Esophagus (tissue), 2 donors: ENCODE measurements around the gene LAMC3. TPM values are rescaled to one million over a fixed set of nuclear protein-coding genes. Genes with fewer than 3 reads are reported as not detected.

ENCODE experiments used
- H3K27ac ChIP-seq, 2 donors: one replicate each; pipeline ENCODE4 v1.5.1; 2013; ENCODE audit warnings: low read depth in 2 of 2, mild to moderate bottlenecking in 2 of 2, inconsistent platforms in 1 of 2, low read length in 1 of 2, moderate library complexity in 1 of 2
- H3K27me3 ChIP-seq, 2 donors: one replicate each; pipeline ENCODE4 v1.6.1; 2013; ENCODE audit warnings: low read length in 2 of 2, control low read depth in 1 of 2, mild to moderate bottlenecking in 1 of 2; ENCODE audit not compliant: insufficient read depth in 2 of 2, control insufficient read depth in 1 of 2
- H3K36me3 ChIP-seq, 2 donors: one replicate each; pipeline ENCODE4 v1.6.1; 2013; ENCODE audit warnings: low read length in 1 of 2; ENCODE audit not compliant: control insufficient read depth in 2 of 2, insufficient read depth in 2 of 2
- H3K4me1 ChIP-seq, 2 donors: one replicate each; pipeline ENCODE4 v1.6.1; 2013; ENCODE audit warnings: low read length in 1 of 2; ENCODE audit not compliant: control insufficient read depth in 2 of 2, insufficient read depth in 2 of 2
- H3K4me3 ChIP-seq, 2 donors: one replicate each; pipeline ENCODE4 v1.5.1; 2013; ENCODE audit warnings: low read length in 2 of 2, mild to moderate bottlenecking in 2 of 2, low read depth in 1 of 2, moderate library complexity in 1 of 2
- H3K9me3 ChIP-seq, 2 donors: one replicate each; pipeline ENCODE4 v1.6.1; 2013; ENCODE audit warnings: mild to moderate bottlenecking in 2 of 2, low read depth in 1 of 2, low read length in 1 of 2, moderate library complexity in 1 of 2; ENCODE audit not compliant: control insufficient read depth in 2 of 2, insufficient read depth in 1 of 2
- WGBS, 2 donors: extraction: QIAGEN DNeasy Blood & Tissue Kit; methylation state at CpG; one replicate each; pipeline ENCODE4 v1.1.7; 2013; 5-methylcytosine and 5-hydroxymethylcytosine counted together
- polyA plus RNA-seq, 2 donors: library from polyadenylated mRNA; stranded (reverse); fragments of 200-250 nt; gene quantifications; one replicate each; pipeline ENCODE4 v1.2.3, GENCODE V29; 2013
- donor health status: healthy with polysubstance abuse.
- donor health status: Bipolar disorder and iron deficiency.

LAMC3 gene
- polyA plus RNA-seq, 2 donors: 1.1 to 1.2 TPM

DNA sequence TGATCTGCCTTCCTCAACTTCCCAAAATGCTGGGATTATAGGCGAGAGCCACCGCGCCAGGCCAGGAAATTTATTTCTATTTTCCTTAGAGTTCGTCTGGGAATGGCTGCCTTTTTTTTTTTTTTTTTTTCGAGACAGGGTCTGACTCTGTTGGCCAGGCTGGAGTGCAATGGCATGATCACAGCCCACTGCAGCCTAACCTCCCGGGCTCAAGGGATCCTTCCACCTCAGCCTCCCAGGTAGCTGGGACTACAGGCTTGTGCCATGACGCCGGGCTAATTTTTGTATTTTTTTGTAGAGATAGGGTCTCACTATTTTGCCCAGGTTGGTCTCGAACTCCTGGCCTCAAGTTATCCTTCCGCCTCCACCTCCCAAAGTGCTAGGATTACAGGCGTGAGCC lies 888 bp upstream of the LAMC3 start:
- H3K27me3 ChIP-seq: peaks cover 0 to 10% of the 10 kb centered on the region in 2 donors

DNA sequence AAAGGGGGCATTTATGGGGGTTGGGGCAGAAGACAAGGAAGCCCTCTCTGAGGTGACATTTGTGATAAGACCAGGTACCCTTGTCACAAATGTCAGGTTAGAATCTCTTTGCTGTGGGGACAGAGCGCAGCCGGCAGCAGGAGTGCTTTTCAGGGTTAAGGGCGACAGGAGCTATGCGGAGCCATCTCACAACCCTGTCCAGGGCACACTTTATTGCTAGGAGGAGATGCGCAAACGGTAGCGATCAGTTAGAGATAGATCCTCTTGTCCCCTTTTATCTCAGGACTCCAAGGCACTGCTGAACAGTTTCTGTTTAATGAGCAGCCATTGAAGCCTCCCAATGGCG lies 438 bp upstream of the LAMC3 start:
- no peaks in the 10 kb centered on the region for H3K9me3 ChIP-seq
- peak overlapping the region in 1 of 2 donors; percentile 29 for H3K4me3 ChIP-seq
- H3K36me3 ChIP-seq: no peaks in the 10 kb centered on the region
- peaks cover 0 to 10% of the 10 kb centered on the region in 2 donors for H3K27me3 ChIP-seq
- no peak overlapping the region for H3K27ac ChIP-seq
- WGBS, 2 donors: 33 to 40% methylated on average over 8 of the region's 8 CpGs
- H3K4me1 ChIP-seq: peaks cover 0 to 6% of the 10 kb centered on the region in 2 donors

More for the DNA sequence above, 888 bp upstream of the LAMC3 start:
- H3K4me1 ChIP-seq: peaks cover 0 to 6% of the 10 kb centered on the region in 2 donors
- H3K4me3 ChIP-seq: no peak overlapping the region
- WGBS, 2 donors: 87 to 91% methylated on average over 11 of the region's 11 CpGs
- no peaks in the 10 kb centered on the region for H3K36me3 ChIP-seq
- H3K9me3 ChIP-seq: no peaks in the 10 kb centered on the region
- no peak overlapping the region for H3K27ac ChIP-seq

DNA sequence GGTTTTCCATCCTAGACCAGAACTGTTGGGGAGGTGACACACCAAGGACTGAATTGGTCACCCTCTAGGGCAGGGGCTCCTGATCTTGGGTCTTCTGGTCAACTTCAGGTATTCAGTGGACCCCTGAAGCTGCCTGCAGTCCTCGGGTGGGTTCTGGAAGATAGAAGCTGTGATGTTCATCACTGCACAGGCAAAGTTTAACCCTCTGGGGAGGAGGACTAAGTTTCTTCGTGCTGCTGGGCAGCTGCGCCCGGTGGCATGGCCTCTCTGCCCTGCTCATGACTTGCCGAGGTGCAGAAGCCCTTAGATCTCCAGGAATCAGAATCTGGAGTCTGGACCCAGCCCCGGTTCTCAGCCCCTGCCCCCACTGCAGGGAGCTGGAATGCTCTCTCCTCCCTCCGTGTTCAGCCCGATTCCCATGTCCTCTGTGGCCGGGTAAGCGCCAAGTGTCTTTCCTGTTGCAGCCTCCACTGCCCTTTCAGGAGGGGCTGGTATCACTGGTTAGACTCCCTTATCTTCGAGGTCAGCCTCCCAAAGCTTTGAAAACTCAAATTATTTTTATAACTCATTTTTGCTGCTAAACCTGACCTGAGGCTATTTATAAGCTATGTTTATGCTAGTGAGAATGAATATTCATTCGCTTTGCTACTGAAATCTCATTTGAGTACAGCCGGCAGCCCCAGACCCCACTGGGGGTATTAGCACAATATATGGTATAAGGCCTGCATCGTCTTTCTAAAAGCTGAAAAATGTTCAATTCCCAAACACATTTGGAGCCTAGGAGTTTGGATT lies 1.7 kb downstream of the LAMC3 start:
- no peaks in the 10 kb centered on the region for H3K9me3 ChIP-seq
- no peaks in the 10 kb centered on the region for H3K36me3 ChIP-seq
- H3K4me3 ChIP-seq: no peak overlapping the region
- peaks cover 0 to 10% of the 10 kb centered on the region in 2 donors for H3K27me3 ChIP-seq
- WGBS, 2 donors: 60 to 66% methylated on average over 14 of the region's 14 CpGs
- H3K27ac ChIP-seq: no peak overlapping the region
- H3K4me1 ChIP-seq: peaks cover 0 to 6% of the 10 kb centered on the region in 2 donors

DNA sequence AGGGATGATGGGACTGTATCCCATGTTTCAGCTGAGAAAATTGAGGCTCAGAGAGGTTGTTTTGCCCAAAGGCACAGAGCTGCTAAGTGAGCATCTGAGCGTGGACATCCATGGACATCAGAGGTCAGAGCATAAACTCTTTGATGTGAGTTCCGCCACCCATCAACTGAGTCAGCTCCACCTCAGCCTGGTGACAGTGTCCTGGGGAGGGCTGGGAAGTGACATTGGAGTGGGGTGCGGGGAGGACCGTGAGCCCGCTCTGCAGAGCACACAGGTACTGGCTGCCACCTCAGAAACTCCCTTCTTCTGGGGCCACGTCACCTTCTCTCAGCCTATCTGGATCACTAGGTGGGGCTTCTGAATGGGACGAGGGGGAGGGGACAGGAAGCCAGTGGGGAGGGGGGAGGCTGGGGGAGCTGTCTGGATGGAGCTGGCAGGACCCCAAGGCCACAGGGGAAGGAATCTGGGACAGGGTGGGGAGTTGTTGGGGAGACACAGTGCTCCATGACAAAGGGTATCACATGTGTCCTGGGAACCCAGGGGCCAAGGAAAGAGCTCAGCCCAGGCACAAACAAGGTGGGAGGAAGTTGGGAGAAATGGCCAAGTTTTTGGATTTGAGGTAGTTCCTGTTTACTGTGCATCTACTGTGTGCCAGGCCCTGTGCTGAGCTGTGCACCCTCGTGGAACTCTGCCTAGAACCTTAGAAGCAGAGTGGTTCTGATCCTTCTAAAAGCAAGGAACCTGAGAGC lies 2.5 kb downstream of the LAMC3 start:
- Histone ChIP-seq H3K4me3 (no peak overlapping the region), H3K36me3 (no peaks in the 10 kb centered on the region), H3K27ac (no peak overlapping the region), H3K9me3 (no peaks in the 10 kb centered on the region), H3K4me1 (peaks cover 0 to 6% of the 10 kb centered on the region in 2 donors), H3K27me3 (peaks cover 0 to 10% of the 10 kb centered on the region in 2 donors)
- WGBS, 2 donors: 65 to 67% methylated on average over 8 of the region's 8 CpGs

DNA sequence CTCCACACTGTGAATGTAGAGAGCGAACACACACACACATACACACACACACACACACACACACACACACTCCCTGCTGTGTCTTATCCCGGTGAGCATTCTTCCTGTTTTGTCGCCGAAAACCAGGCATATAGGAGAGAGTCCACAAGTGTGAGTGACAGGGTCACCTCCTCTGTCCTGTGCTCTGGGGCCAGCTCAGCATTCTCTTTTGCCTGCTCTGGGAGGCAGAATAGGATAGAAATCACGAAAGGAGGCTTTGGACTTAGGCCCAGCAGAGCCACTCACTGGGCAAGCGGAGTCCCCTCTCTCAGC lies 3.0 kb downstream of the LAMC3 start:
- H3K27ac ChIP-seq: no peak overlapping the region
- no peaks in the 10 kb centered on the region for H3K36me3 ChIP-seq
- H3K4me1 ChIP-seq: peaks cover 0 to 6% of the 10 kb centered on the region in 2 donors
- H3K9me3 ChIP-seq: no peaks in the 10 kb centered on the region
- no peak overlapping the region for H3K4me3 ChIP-seq
- WGBS, 2 donors: 51 to 54% methylated on average over 6 of the region's 6 CpGs
- H3K27me3 ChIP-seq: peaks cover 0 to 10% of the 10 kb centered on the region in 2 donors

DNA sequence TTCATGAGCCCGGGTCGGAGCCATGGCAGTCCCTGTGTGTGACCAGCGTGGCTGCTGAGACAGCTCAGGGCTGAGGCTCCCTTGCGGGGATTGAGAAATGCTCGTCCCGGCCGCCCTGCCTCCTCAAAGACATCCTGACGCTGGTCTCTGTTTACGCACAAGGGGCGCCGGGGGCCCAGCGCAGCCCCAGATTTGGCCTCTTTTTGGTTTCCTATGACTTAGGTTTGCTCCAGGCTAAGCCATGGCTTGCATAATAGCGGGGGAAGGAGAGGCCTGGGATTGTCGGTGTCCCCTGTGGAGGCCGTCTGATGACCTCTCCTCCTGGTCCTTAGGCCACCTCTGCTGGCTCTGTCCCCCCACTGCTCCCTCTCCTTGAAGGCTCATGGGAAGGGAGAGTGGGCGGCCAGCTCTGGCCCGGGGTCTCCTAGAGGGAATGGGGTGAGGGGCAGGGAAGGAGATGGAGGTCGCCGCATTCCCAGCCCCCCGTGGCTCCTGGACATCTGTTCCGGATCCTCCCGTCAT lies 3.5 kb downstream of the LAMC3 start:
- Histone ChIP-seq H3K9me3 (no peaks in the 10 kb centered on the region), H3K27ac (no peak overlapping the region), H3K4me3 (no peak overlapping the region), H3K27me3 (peaks cover 0 to 10% of the 10 kb centered on the region in 2 donors), H3K36me3 (no peaks in the 10 kb centered on the region), H3K4me1 (peaks cover 0 to 6% of the 10 kb centered on the region in 2 donors)
- 58 to 61% methylated on average over 22 of the region's 22 CpGs for WGBS, 2 donors

DNA sequence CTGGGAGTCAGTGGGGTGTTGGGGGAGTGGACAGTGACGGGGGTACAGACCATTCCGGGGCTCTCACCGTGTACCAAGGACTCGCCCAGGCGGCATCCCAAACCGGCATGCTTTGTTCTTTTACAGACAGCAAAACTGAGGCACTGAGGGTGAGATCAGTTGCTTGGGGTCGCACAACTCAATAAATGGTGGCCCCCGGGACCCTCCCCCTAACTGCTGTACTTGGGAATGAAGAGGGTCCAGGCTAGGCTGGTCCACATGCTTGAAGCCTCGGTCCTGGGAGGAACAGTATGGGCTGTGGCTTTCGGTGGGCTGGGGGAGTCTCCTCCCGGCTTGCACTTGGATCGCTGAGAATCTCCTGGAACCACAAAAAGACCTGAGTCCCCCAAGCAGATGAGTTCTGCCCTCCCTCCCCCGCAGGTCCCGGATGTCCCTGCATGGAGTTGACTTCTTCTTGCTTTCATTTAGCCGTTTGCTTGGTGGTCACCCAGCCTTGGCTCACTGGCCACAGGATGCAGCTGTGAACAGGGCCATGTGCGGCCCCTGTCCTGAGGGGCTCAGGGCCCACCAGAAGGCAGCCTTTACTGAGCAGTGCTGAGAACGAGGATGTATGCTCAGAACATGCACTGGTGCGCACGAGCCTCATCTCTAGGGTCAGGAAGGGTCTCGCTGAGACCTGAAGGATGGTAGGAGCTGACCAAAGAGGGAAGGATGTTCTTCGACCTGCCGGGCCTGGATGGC lies 4.2 kb downstream of the LAMC3 start:
- peak overlapping the region in 1 of 2 donors; percentile 4 for H3K27ac ChIP-seq
- H3K4me1 ChIP-seq: peaks cover 0 to 6% of the 10 kb centered on the region in 2 donors
- H3K36me3 ChIP-seq: no peaks in the 10 kb centered on the region
- H3K27me3 ChIP-seq: peaks cover 0 to 10% of the 10 kb centered on the region in 2 donors
- WGBS, 2 donors: 84 to 85% methylated on average over 22 of the region's 22 CpGs
- no peak overlapping the region for H3K4me3 ChIP-seq
- H3K9me3 ChIP-seq: no peaks in the 10 kb centered on the region

DNA sequence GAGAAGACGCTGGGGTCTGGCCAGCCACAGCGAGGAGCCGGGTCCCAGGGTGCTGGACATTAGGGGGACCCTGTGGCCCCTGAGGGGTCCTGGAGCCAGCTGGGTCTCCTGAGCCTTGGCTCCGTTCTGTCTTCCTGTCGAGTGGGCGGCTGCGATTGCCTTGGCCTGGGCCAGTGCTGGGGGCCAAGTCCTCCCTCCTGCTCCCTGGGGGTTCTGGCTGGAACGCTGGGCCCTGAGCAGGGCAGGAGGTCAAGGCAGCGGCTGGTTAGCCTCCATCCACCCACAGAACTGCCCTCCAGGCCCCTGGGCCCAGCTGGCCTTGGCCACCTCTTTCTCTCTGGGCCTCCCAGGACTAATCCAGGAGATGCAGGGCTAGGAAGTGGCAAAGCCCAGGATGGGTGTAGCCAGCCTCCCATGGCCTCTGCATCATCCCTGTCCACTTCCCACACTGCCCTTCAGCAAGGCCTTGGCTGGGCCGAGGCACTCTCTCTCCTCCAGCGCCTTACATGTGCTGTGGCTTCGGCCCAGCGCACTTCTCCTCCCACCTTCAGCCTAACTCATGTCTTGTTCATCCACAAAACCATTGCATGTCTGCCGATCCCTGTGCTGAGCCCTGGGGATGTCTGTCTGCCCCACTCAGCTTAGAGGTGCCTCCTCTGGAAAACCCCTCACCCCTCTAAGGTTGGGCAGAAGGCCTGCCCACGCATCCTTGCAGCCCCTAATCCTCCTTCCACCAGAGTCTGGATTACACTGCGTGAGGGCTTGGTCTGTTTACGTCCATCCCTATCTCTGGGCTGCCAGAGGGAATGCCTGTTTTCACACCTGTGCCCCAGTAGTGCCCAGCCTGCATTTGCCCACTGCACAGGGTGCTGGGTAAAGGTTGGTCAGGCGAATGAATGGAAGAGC lies 5.0 kb downstream of the LAMC3 start:
- 79 to 80% methylated on average over 18 of the region's 18 CpGs for WGBS, 2 donors
- peaks cover 0 to 10% of the 10 kb centered on the region in 2 donors for H3K27me3 ChIP-seq
- peak overlapping the region in 1 of 2 donors; percentile 4 for H3K27ac ChIP-seq
- no peaks in the 10 kb centered on the region for H3K36me3 ChIP-seq
- peaks cover 0 to 5% of the 10 kb centered on the region in 2 donors for H3K4me1 ChIP-seq
- H3K4me3 ChIP-seq: no peak overlapping the region
- no peaks in the 10 kb centered on the region for H3K9me3 ChIP-seq
